HL-60 (cell line): ENCODE results near the gene MYD88.

Experiments used
- POLR2AphosphoS5 ChIP-seq: IDR thresholded peaks from 2 replicates; pipeline ENCODE4 v1.6.1; 2012; ENCODE audit warnings: low read depth
- TF ChIP-seq, protein P1 (sequence below): IDR thresholded peaks from one replicate; pipeline ENCODE4 v1.5.1; 2011; ENCODE audit warnings: low read length, control low read depth, inconsistent platforms; ENCODE audit not compliant: insufficient read depth

DNA sequence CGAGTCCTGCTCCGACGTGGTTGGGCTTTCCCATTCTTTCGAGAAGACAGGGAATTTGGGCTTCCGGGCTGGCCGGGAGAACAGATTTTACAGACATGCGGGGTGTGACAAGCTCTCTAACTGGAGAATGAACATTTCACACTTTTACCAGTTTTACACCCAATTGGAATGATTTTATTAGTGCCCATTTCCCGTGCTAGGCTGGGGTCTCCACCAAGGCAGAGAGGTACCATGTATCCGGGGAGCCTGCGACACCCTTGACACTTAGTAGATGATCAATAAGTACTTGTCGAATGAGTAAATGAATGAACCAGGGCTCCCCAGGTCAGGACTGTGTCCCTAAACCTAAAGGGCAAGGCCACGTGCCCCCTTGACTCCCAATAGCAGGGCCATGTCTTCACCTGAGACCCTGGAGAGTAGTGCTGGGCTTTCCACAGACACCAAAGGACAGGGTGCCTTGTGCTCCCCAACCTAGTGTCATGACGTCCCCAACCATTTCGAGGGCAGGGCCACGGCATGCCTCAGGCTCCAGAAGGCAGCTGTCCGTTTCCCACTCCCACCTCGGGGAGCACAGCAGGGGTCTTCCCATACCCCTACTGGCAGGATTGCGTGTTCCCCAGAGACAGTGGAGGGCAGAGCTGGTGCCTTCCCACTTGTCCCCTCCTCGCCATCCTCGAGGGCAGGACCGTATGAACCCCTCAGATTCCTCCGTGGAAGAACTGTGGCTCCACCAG, 679 bp upstream of the MYD88 start:
- TF ChIP-seq, protein P1, sequence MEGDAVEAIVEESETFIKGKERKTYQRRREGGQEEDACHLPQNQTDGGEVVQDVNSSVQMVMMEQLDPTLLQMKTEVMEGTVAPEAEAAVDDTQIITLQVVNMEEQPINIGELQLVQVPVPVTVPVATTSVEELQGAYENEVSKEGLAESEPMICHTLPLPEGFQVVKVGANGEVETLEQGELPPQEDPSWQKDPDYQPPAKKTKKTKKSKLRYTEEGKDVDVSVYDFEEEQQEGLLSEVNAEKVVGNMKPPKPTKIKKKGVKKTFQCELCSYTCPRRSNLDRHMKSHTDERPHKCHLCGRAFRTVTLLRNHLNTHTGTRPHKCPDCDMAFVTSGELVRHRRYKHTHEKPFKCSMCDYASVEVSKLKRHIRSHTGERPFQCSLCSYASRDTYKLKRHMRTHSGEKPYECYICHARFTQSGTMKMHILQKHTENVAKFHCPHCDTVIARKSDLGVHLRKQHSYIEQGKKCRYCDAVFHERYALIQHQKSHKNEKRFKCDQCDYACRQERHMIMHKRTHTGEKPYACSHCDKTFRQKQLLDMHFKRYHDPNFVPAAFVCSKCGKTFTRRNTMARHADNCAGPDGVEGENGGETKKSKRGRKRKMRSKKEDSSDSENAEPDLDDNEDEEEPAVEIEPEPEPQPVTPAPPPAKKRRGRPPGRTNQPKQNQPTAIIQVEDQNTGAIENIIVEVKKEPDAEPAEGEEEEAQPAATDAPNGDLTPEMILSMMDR, result no peak
- no peak for TF ChIP-seq POLR2AphosphoS5
